Epithelial cell of esophagus (primary cell): ENCODE data around the gene SLC41A3.

ENCODE experiments used
- DNase-seq: peaks from one replicate; pipeline ENCODE4 v3.0.0; 2010; ENCODE audit warnings: low read depth
- H3K4me3 ChIP-seq: 2 replicates; pipeline ENCODE4 v1.5.1; 2011; ENCODE audit warnings: mild to moderate bottlenecking, low read length, control low read depth
- CTCF ChIP-seq: IDR thresholded peaks from 2 replicates; pipeline ENCODE4 v1.5.1; 2011; ENCODE audit warnings: low read depth, mild to moderate bottlenecking, low read length, control low read depth, inconsistent platforms; ENCODE audit not compliant: insufficient read depth; ENCODE audit errors: missing control alignments

SLC41A3 gene

GRCh38 chr3:126113733-126114442 is 30.0 kb upstream of the SLC41A3 start:
- no peak for DNase-seq
- no peak overlapping the region for H3K4me3 ChIP-seq
- peak; percentile 35 for TF ChIP-seq CTCF

- H3K4me3 ChIP-seq, result no peak overlapping the region
- TF ChIP-seq CTCF, result no peak
- no peak for DNase-seq
Measured at GRCh38 chr3:126113238-126113555, 29.3 kb upstream of the SLC41A3 start.

GRCh38 chr3:126112531-126113237 is 28.8 kb upstream of the SLC41A3 start:
- H3K4me3 ChIP-seq, result no peak overlapping the region
- no peak for DNase-seq
- no peak for TF ChIP-seq CTCF

- no peak for TF ChIP-seq CTCF
- H3K4me3 ChIP-seq, result no peak overlapping the region
- no peak for DNase-seq
Measured at GRCh38 chr3:126111566-126112475, 27.9 kb upstream of the SLC41A3 start.

- no peak overlapping the region for H3K4me3 ChIP-seq
- DNase-seq, result peak; percentile 11
- TF ChIP-seq CTCF, result no peak
Measured at GRCh38 chr3:126111126-126111551, 27.2 kb upstream of the SLC41A3 start.

GRCh38 chr3:126110431-126111125 is 26.7 kb upstream of the SLC41A3 start:
- TF ChIP-seq CTCF, result no peak
- DNase-seq, result no peak
- H3K4me3 ChIP-seq, result no peak overlapping the region
